Stimulated activated CD8-positive, alpha-beta memory T cell treated with anti-CD3 and anti-CD28 coated beads, Interleukin-7, amount 100 ng/mL, for 48 hours (primary cell): ENCODE results near the gene TEX54.
"Not testable (repeated sequence)": the region's sequence is repeated elsewhere in the genome, so short reads cannot be mapped to it uniquely, and the experiment has no call there.

Experiments used
- DNase-seq, 2 donors: peaks; one replicate each; pipeline ENCODE4 v3.0.0-alpha.2; 2020; ENCODE audit warnings: low read depth in 1 of 2; ENCODE audit errors: extremely low read depth in 1 of 2

TEX54 gene

DNA sequence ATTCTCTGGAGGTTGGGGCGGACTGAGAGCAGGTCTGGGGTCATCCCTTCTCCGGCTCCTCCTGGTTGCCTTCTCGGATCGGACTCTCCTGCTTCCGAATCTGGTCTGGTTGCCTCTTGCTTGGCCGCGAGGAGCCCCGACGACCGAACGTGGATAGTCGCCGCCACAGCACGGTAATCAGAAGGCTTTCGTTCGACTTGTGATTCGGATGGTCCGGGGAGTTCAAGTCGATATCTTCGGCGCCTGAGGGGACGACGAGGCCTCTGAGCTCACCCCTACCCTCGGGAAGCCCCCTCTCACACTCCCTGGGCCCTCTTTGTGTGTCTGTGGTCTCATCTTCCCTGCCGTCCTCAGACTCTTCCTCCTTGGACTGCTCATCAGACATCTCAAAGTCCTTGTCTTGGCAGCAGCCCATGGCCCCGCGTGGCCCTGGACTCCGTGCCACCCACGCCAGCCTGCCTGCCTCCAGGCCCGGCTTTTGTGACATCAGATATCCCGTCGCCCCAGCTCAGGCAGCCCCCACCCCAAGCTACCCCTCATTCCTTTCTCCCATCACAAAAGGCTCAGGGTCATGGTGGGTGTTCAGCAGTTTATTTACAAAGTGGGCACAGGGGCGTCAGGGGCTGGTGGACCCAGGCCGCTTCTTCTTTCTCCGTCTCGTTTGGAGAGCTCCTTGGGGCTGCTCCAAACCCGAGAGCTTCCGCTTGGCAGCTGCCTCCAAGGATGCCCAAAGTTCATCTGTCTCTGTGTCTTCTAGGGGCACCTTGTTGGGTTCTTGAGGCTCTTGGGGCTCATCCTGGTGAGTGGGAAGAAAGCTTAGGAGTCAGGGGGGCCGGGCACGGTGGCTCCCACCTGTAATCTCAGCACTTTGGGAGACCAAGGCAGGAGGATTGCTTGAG lies at the start of gene TEX54:
TEX54 (minus strand) TSS at position 506 of the 899 bp plus-strand sequence.
- no peak for DNase-seq

DNA sequence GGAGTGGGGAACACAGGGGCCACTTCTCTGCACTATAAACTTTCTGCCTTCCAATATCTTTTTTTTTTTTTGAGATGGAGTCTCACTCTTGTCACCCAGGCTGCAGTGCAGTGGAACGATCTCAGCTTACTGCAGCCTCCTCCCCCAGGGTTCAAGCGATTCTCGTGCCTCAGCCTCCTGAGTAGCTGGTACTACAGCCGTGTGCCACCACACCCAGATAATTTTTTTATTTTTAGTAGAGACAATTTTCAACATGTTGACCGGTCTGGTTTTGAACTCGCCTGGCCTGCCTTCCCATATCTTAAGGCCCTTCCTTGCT lies 49.7 kb upstream of the TEX54 start:
- DNase-seq: no peak

DNA sequence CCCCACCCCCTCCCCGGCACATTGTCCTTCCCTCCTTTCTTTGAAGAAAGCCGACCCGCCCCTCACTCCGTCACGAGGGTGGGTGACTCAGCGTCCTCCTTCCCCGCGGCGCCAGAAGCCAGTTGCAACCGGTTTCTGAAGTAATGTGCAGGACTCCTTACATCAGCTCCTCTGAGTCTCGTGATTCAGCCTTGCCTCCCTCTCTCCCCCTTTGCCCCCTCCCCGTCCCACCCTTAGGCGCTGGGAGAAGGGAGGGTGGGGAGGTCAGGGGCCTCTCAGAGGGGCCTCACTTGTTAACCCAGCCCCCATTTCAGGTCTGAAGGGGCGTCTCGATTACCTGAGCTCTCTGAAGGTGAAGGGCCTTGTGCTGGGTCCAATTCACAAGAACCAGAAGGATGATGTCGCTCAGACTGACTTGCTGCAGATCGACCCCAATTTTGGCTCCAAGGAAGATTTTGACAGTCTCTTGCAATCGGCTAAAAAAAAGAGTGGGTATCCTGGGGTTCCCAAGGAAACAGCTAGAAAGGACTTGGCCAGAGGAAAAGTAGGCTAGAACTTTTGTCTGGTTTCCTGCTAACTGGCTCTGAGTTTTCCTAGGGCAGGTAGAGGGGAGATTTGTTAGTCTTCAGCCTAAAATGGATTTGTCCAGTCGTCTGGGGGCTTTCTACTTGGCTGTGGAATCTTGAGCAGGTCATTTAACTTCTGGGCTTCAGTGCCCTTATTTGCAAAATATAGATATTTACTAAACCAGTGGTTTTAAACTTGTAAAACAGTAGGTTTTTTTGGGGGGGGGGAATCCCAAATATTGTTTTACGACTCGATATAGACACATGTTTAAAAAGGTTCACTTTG lies 49.2 kb upstream of the TEX54 start:
- DNase-seq: peak; percentile 90 to 95

DNA sequence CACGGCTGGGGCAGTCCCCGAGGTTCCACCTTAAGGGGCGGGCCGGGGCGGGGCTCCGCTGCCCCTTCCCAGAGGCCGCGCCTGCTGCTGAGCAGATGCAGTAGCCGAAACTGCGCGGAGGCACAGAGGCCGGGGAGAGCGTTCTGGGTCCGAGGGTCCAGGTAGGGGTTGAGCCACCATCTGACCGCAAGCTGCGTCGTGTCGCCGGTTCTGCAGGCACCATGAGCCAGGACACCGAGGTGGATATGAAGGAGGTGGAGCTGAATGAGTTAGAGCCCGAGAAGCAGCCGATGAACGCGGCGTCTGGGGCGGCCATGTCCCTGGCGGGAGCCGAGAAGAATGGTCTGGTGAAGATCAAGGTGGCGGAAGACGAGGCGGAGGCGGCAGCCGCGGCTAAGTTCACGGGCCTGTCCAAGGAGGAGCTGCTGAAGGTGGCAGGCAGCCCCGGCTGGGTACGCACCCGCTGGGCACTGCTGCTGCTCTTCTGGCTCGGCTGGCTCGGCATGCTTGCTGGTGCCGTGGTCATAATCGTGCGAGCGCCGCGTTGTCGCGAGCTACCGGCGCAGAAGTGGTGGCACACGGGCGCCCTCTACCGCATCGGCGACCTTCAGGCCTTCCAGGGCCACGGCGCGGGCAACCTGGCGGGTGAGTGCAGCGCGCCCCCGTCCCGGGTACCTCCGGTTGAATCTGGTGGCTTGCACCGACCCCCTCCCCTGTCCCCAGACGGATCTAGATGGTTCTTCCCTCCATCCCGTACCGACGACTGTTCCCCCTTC lies 48.4 kb upstream of the TEX54 start, which contains the start of gene SLC3A2:
SLC3A2 (plus strand) TSS at position 94 of the 776 bp plus-strand sequence; CDS start at position 222, 128 bp downstream.
- DNase-seq: peak; percentile 77 to 80

DNA sequence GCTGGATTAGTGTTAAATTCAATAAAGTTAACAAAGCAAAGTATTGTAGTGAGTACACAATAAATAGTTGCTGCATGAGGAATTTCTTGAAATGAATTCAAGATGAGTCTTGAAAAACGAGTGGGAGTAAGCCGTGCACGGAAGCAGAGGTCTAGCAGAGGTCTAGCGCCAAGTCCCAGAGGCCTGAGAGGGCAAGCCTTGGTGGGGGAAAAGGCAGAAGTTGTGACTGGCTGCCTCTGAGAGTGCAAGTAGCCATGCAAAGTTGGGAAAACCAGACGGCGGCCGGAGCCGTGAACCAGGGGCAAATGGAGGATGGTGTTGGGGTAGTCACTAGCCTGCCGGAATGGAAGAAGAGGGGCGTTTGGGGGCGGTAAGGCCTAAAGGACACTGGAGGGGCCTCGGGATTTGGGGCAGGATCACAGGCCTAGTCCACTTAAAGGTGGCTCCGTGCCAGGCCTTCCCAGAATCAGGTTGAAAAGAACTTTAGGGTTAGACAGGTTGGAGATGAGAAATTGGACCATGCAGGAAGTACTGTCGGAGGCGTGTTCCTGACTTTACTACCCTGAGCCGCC lies 47.7 kb upstream of the TEX54 start:
- peak; percentile 29 to 46 for DNase-seq

DNA sequence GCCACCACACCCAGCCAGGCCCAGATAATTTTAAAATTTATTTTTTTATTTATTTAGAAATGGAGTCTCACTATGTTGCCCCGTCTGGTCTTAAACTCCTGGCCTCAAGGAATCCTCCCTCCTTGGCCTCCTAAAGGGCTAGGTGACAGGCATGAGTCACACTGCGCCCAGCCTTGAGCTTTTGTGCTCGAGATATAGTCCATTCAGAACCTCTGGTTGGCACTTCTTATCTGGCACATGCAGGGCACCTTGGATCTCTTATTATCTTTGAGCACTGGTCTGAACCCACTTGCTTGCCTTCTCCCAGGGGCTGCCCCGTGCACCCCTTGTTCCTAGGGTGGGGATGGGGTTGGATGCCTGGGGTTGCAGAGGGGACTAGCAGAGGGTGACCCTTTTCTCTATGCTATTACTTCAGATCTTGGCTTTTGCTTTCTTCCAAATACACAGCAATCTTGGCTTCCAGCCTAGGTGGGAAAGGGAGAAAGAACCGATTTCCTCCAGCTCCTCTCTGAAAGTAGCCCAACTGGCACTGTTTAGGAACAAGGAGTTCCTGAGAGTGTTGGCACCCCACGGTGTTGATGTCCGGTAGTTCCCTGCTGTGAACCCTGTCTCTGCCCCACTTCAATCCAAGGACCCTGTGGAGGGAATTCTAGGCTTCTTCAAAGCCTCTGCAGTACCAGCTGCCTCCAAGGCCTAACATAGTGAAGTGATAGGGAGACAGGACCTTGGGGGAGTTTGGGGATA lies 46.8 kb upstream of the TEX54 start:
- no peak for DNase-seq

DNA sequence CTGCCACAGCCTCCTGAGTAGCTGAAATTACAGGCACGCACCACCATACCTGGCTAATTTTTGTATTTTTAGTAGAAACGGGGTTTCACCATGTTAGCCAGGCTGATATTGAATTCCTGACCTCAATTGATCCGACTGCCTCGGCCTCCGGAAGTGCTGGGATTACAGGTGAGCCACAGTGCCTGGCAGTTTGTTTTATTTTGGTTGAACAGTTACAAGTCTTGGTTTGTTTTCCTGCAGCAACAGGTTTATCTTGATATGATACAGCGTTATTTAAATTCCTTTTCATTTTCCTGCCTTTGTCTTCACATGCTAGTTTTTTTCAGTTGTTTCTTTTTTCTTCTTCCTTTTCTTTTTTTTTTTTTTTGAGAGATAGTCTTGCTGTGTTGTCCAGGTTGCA lies 44.1 kb upstream of the TEX54 start:
- DNase-seq: no peak

DNA sequence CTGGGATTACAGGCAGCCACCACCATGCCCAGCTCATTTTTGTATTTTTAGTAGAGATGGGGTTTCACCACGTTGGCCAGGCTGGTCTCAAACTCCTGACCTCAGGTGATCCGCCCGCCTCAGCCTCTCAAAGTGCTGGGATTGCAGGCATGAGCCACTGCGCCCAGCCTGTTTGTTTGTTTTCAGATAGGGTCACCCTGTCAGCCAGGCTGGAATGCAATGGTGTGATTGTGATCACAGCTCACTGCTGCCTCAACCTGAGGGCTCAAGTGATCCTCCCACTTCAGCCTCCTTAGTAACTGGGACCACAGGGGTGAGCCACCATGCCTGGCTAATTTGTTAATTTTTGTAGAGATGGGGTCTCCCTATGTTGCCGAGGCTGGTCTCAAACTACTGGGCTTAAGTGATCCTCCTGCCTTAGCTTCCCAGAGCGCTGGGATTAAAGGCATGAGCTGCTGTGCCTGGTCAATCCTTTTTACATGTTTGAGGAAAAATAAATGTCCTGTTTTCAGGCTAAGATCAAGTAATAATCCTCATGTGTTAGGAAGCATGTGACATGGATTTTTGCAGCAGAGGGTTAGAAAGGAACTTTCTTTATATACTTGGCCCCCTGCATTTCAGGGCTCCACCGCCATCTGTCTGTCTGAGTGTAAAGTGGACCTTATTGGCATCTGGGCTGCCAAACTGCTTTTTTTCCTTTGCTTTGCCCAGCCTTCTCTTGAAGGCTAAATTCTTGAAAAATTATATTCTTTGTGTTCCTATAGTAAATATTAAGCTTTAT lies 43.2 kb upstream of the TEX54 start:
- no peak for DNase-seq

DNA sequence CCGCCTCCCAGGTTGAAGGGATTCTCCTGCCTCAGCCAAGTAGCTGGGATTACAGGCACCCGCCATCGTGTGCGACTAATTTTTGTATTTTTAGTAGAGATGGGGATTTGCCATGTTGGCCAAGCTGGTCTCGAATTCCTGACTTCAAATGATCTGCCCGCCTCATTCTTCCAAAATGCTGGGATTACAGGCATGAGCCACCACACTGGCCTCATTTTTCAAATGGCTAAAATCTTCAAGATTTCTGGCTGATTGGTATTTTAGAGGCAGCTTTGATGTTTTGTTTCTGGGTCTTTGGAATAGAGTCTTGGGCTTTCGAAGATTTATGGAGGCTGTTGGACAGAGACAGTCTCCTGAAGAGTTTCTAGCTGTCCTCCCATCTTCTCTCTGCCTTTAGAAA lies 42.2 kb upstream of the TEX54 start:
- no peak for DNase-seq

DNA sequence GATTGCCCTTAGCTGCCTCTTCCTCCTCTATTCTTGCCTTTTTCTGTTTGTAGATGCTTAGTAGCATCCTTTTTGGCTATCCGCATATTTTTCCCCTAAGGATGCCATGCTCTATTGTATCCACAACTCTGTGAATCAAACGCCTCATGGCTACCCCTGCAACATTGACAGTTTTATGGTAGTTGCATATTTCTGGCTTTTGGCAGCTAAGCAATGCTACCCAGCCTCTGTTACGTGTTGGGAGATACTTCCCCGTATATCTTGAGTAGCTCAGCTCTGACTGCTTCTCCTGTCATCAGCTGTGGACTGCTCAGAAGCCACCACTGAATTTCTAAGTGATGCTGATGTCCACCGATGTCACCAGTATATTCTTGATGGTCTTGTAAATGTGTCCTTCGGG lies 33.0 kb upstream of the TEX54 start:
- DNase-seq: no peak

DNA sequence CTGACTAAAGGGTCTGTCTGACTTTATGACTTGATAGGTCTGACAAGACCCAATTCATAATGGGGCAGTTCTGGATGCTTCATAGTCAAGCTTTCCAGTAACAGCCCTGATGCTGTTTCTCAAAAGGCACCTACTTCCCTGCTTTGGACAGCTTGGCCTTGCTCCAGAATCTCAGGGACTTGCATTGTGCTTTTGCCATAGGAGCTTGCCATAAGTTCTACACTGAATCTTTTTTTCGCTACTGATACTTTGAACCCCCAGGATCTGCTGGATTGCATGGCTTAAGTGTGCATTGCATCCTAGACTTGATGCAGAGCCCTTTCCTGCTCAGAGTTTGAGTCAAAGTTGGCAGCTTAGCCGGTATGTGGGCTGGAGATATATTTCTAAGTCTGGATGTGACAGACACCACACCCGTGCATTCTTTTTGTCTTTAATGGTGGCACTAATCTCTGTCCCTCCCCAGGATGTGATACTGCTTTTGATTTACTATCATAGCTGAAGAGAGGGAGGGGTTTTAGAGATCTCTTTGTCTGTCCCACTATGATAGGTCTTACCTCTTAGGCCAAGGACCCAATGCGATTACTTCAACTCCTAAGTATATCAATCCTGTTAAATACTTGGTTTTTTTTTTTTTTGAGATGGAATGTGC lies 31.2 kb upstream of the TEX54 start:
- DNase-seq: no peak

DNA sequence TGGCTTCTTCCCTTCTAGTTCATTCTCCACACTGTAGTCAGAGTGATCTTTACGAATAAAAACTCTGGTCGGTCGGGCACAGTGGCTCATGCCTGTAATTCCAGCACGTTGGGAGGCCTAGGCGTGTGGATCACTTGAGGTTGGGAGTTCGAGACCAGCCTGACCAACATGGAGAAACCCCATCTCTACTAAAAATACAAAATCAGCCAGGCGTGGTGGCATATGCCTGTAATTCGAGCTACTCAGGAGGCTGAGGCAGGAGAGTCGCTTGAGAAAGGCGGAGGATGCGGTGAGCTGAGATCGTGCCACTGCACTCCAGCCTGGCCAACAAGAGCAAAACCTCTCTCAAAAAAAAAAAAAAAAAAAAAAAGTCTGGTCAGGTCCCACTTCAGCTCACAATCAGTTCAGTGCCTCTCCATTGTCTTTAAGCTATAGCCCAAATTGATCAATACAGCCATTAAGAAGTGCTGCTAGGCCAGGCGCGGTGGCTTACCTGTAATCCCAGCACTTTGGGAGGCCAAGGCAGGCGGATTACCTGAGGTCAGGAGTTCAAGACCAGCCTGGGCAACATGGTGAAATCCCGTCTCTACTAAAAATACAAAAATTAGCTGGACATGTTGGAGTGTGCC lies 29.0 kb upstream of the TEX54 start:
- not testable (repeated sequence) for DNase-seq

DNA sequence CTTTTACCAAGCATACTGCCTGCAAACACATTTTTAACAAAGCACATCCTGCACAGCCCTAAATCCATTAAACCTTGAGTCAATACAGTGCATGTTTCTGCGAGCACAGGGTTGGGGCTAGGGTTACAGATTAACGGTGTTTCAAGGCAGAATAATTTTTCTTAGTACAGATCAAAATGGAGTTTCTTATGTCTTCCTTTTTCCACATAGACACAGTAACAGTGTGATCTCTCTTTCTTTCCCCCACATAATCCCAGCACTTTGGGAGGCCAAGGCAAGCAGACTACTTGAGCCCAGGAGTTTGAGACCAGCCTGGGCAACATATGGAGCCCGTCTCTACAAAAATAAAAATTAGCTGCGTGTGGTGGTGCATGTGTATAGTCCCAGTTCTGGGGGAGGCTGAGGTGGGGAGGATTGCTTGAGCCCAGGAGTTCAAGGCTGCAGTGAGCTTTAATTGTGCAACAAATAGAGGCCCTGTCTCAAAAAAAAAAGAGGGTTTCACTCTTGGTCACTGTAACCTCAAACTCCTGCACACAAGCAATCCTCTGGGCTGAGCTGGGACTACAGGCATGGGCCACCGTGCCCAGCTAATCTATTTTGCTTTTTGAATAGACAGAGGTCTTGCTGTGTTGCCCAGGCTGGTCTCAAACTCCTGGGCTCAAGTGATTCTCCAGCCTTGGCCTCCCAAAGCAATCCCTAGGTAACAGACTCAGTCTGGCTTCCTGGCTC lies 28.4 kb upstream of the TEX54 start:
- no peak for DNase-seq

DNA sequence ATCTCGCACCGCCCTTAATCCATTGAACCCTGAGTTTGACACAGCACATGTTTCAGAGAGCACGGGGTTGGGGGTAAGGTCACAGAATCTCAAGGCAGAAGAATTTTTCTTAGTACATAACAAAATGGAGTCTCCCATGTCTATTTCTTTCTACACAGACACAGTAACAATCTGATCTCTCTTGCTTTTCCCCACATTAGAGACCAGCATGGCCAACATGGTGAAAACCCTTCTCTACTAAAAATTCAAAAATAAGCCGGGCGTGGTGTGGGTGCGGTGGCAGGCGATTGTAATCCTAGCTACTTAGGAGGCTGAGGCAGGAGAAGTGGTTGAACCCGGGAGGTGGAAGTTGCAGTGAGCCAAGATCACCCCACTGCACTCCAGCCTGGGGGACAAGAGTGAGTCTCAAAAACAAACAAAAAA lies 26.7 kb upstream of the TEX54 start:
- not testable (repeated sequence) for DNase-seq

DNA sequence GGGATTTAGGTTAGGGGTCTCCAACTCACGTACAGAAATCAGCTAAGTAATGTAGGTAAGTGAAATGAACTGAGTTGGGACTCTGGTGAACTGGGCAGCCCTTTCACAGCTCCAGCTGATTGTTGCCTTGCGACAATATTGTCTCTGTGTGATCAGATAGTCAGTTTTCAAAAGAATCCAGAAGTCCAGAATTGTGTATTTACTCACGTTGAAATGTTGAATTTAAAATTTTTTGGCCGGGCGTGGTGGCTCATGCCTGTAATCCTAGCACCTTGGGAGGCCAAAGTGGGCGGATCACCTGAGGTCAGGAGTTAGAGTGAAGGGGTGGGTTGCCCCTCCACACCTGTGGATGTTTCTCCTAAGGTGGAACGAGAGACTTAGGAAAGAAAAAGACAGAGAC lies 25.6 kb upstream of the TEX54 start:
- DNase-seq: no peak

DNA sequence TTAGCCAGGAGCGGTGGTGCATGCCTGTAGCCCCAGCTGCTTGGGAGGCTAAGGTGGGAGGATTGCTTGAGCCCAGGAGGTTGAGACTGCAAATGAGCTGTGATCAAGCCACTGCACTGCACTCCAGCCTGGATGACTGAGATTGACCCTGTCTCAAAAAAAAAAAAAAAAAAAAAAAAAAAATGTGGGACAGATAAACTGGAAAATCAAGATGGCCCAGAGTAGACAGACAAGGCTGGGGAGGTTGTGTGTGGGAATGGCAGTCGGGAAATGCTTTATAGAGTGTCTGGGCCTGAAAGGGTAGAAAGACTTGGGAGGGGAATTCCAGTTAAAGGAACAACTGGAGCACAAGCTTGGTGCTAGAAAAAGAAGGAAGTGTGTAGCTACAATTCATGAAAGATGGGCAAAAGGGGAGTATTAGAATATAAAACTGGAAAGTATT lies 24.9 kb upstream of the TEX54 start:
- DNase-seq: no peak

DNA sequence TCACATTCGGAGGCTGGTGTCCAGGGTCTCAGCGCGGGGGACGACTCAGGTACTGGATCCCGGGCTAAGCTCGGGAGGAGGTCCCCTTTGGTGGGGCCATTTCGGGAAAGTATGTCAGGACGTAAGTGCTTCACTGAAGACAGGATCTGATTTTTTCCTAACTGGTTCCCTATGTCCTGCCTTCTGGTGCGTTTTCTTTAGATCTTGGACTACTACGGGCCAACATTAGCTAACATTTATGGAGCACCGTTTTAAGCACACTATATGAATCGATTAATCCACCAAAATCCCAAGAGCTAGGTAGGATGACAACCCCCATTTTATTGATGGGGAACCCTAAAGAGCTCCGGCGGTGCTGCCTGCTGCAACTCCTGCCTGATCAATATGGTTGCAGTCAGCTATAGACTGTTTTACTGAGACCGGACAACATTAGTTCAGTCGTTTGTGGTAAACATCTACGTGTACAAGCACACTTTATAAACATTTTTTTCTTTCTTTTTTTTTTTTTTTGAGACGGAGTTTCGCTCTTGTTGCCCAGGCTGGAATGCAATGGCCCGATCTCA lies 23.8 kb upstream of the TEX54 start:
- DNase-seq: no peak
